K562 (cell line): Measurements from ENCODE around the gene ZDHHC14.

Source experiments
- BMI1 ChIP-seq: fragments of 150-350 bp; IDR thresholded peaks from 2 replicates; pipeline ENCODE4 v1.6.1; 2014; ENCODE audit warnings: low read length
- FOS ChIP-seq: IDR thresholded peaks from 3 replicates; pipeline ENCODE4 v1.6.1; 2011; ENCODE audit not compliant: insufficient read length; ENCODE audit errors: extremely low read depth
- HNRNPUL1 ChIP-seq: fragments of 200-400 bp; formaldehyde crosslinking; IDR thresholded peaks from 2 replicates; pipeline ENCODE4 v1.6.1; 2017; ENCODE audit warnings: low read length
- NR2F6 ChIP-seq: fragments of 450-650 bp; formaldehyde crosslinking; IDR thresholded peaks from 2 replicates; pipeline ENCODE4 v1.4.0; 2020; ENCODE audit warnings: mild to moderate bottlenecking

DNA sequence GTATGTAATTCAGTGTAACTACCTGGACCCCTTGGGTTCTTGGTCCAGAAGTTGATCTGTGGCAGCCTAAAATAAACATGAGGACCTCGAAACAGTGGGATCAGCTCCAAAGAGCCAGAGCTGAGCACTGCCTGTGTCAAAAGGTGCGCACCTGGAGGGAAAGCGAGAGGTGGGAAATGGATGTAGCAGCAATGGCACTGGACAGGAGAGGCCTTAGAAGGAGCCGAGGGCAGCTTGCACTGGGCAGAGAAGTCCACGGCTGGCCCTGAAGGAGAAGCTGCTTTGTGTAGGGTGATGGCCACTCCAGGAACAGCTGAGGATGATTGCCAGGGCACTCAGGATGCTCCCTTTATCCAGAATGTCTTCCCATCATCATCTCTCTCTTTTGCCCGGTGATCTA is 228.1 kb downstream of the ZDHHC14 start:
- TF ChIP-seq HNRNPUL1, result no peak
- TF ChIP-seq BMI1, result no peak
- no peak for TF ChIP-seq NR2F6
- TF ChIP-seq FOS, result no peak
